CD4-positive, alpha-beta T cell treated with Interleukin-4 for 1 hour (primary cell): ENCODE results near the gene SCAF4.
A peak's percentile ranks its signal among the peaks of the same experiment; 100 is the strongest.
"Not testable (repeated sequence)": the region's sequence is repeated elsewhere in the genome, so short reads cannot be mapped to it uniquely, and the experiment has no call there.

ENCODE experiments used
- DNase-seq, 2 donors: peaks; one replicate each; pipeline ENCODE4 v3.0.0-alpha.2; 2020 to 2022

Gene SCAF4

GRCh38 chr21:31667639-31668038, 64.3 kb downstream of the SCAF4 start:
- no peak for DNase-seq

GRCh38 chr21:31667132-31667531, 64.8 kb downstream of the SCAF4 start:
- no peak for DNase-seq

- no peak for DNase-seq
Observed at GRCh38 chr21:31666445-31667010, 65.4 kb downstream of the SCAF4 start.

- DNase-seq, result not testable (repeated sequence)
Observed at GRCh38 chr21:31665869-31666268, 66.0 kb downstream of the SCAF4 start.

- peak in 1 of 2 donors; percentile 21 for DNase-seq
Observed at GRCh38 chr21:31665397-31665796, 66.5 kb downstream of the SCAF4 start.

GRCh38 chr21:31663584-31664249, 68.2 kb downstream of the SCAF4 start:
- no peak for DNase-seq

- no peak for DNase-seq
Observed at GRCh38 chr21:31660591-31660990, 71.3 kb downstream of the SCAF4 start.

GRCh38 chr21:31660259-31660565, 71.7 kb downstream of the SCAF4 start:
- no peak for DNase-seq

GRCh38 chr21:31659536-31660258, 72.2 kb downstream of the SCAF4 start, which contains the start of gene SOD1:
TSS of gene SOD1 (plus strand) at chr21:31659693. CDS start at chr21:31659770, 77 bp downstream.
- peak; percentile 96 to 97 for DNase-seq

- DNase-seq, result no peak
Observed at GRCh38 chr21:31659286-31659535, 72.7 kb downstream of the SCAF4 start.

- DNase-seq, result no peak
Observed at GRCh38 chr21:31658053-31658452, 73.9 kb downstream of the SCAF4 start.

GRCh38 chr21:31656199-31657095, 75.5 kb downstream of the SCAF4 start:
- DNase-seq, result no peak

- peak; percentile 40 to 46 for DNase-seq
Observed at GRCh38 chr21:31654821-31655580, 76.9 kb downstream of the SCAF4 start.

GRCh38 chr21:31654340-31654739, 77.6 kb downstream of the SCAF4 start:
- DNase-seq, result no peak

- not testable (repeated sequence) for DNase-seq
Observed at GRCh38 chr21:31651491-31651890, 80.4 kb downstream of the SCAF4 start.

- DNase-seq, result no peak
Observed at GRCh38 chr21:31650930-31651329, 81.0 kb downstream of the SCAF4 start.

GRCh38 chr21:31647650-31648049, 84.3 kb downstream of the SCAF4 start:
- DNase-seq, result no peak

GRCh38 chr21:31644643-31645042, 87.3 kb downstream of the SCAF4 start:
- no peak for DNase-seq

- DNase-seq, result no peak
Observed at GRCh38 chr21:31641416-31641922, 90.4 kb downstream of the SCAF4 start.

- no peak for DNase-seq
Observed at GRCh38 chr21:31636874-31637273, 95.0 kb downstream of the SCAF4 start.

GRCh38 chr21:31634993-31635392, 96.9 kb downstream of the SCAF4 start:
- DNase-seq, result no peak

- DNase-seq, result not testable (repeated sequence)
Observed at GRCh38 chr21:31631881-31632280, 100.0 kb downstream of the SCAF4 start.
